ENCODE results near the gene PLEKHG7.

DNA sequence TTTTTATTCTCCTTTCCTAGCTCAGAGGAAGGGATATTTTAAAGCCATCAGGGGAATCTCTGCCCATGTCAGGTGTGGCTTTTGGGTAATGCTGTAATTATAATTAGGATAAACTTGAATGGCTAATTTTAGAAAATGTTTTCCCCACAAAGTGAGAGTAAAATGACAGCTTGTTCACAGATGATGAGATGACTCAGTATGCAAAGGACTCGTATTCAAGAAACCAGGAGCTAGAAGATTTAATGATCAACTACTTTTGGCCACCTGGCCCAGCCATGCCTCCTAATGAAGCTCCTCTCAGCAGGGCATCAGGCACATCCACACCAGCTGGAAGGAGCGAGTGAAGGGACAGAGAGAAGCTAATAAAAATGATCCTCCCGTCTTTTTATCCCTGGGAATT lies 29.0 kb upstream of the PLEKHG7 start:
- TF ChIP-seq MAX (CRISPR knock-in tag; IDR thresholded peaks at IDR 0.05) (no peak), SMC3 (conservative IDR thresholded peaks at IDR 0.05; ENCODE audit: insufficient read depth, low read depth, low read length) (no peak), RCOR1 (IDR thresholded peaks at IDR 0.05; ENCODE audit: borderline replicate concordance in 1 of 2, low read depth in 2 of 2, low read length in 2 of 2) (no peak), POLR2AphosphoS5 (IDR thresholded peaks at IDR 0.05; ENCODE audit: control insufficient read depth, insufficient read depth, low read depth, low read length) (no peak)
